SK-N-SH (cell line): Measurements from ENCODE around the gene PARP12. TPM values are rescaled to one million over a fixed set of nuclear protein-coding genes. Genes with fewer than 3 reads are reported as not detected.

Experiments
- CTCF ChIA-PET: fragments of 300-600, 350-600 bp; formaldehyde crosslinking; extraction: SDS; loops from one replicate; lab custom pipeline; 2021; lab: Yijun Ruan, JAX
- POLR2A ChIA-PET: fragments of 350-600 bp; sonication (Branson Sonifier 250); formaldehyde crosslinking; extraction: SDS; loops from one replicate; lab custom pipeline; 2020; ENCODE audit warnings: antibody characterized with exemption, inconsistent platforms; lab: Yijun Ruan, JAX
- DNase-seq: peaks from one replicate; pipeline ENCODE4 v3.0.0; 2012
- H2AFZ ChIP-seq: fragments of 200-600 bp; sonication (generic); 2 replicates; pipeline ENCODE4 v1.8.1; 2016; ENCODE audit warnings: antibody characterized with exemption, mild to moderate bottlenecking, low read depth
- H3F3A ChIP-seq: fragments of 200-600 bp; sonication (generic); replicated peaks from 2 replicates; pipeline ENCODE3; 2016; ENCODE audit warnings: antibody characterized with exemption, mild to moderate bottlenecking; ENCODE audit not compliant: insufficient read depth
- H3K27ac ChIP-seq, 2 experiments: fragments of 200-500 bp in 1 of 2; fragments of 200-600 bp in 1 of 2; sonication (Bioruptor generic) in 1 of 2; sonication (generic), shearing (Covaris generic) in 1 of 2; 2 replicates each; pipeline versions ENCODE4 v1.5.1 to v1.6.1; 2014 to 2016; ENCODE audit warnings: low read depth in 2 of 2, inconsistent platforms in 1 of 2, low read length in 1 of 2, mild to moderate bottlenecking in 1 of 2, mixed read lengths in 1 of 2
- H3K27me3 ChIP-seq: fragments of 200-600 bp; sonication (generic), shearing (Covaris generic); 2 replicates; pipeline ENCODE4 v1.6.1; 2016; ENCODE audit warnings: mixed run types; ENCODE audit not compliant: insufficient read depth
- H3K36me3 ChIP-seq, 2 experiments: fragments of 200-500 bp in 1 of 2; fragments of 200-600 bp in 1 of 2; sonication (Bioruptor generic) in 1 of 2; sonication (generic) in 1 of 2; replicated peaks in 1 of 2; 2 replicates each; pipeline versions ENCODE3 to v1.5.1; 2014 to 2016; ENCODE audit warnings: low read length in 1 of 2, mild to moderate bottlenecking in 1 of 2; ENCODE audit not compliant: insufficient read depth in 2 of 2, control insufficient read depth in 1 of 2
- H3K4me1 ChIP-seq, 2 experiments: fragments of 200-500 bp in 1 of 2; fragments of 200-600 bp in 1 of 2; sonication (Bioruptor generic) in 1 of 2; sonication (generic), shearing (Covaris generic) in 1 of 2; 2 replicates each; pipeline versions ENCODE4 v1.5.1 to v1.6.1; 2014 to 2016; ENCODE audit warnings: low read depth in 1 of 2, low read length in 1 of 2, mixed run types in 1 of 2; ENCODE audit not compliant: insufficient read depth in 2 of 2, control insufficient read depth in 1 of 2
- H3K4me2 ChIP-seq: fragments of 200-600 bp; sonication (generic), shearing (Covaris generic); 2 replicates; pipeline ENCODE4 v1.6.1; 2017; ENCODE audit warnings: mixed run types
- H3K4me3 ChIP-seq, 2 experiments: fragments of 200-500 bp in 1 of 2; fragments of 200-600 bp in 1 of 2; sonication (Bioruptor generic) in 1 of 2; sonication (generic), shearing (Covaris generic) in 1 of 2; 2 replicates each; pipeline versions ENCODE4 v1.5.1 to v1.8.1; 2014 to 2016; ENCODE audit warnings: low read depth in 2 of 2, inconsistent platforms in 1 of 2, low read length in 1 of 2, mild to moderate bottlenecking in 1 of 2, mixed read lengths in 1 of 2, moderate library complexity in 1 of 2
- H3K79me2 ChIP-seq: fragments of 200-600 bp; sonication (generic); 2 replicates; pipeline ENCODE4 v1.8.1; 2017; ENCODE audit warnings: mild to moderate bottlenecking; ENCODE audit not compliant: insufficient read depth
- H3K9ac ChIP-seq: fragments of 200-600 bp; sonication (generic); 2 replicates; pipeline ENCODE4 v1.6.1; 2017; ENCODE audit warnings: mixed run types
- H3K9me2 ChIP-seq: fragments of 200-600 bp; sonication (generic); 2 replicates; pipeline ENCODE4 v1.6.1; 2017; ENCODE audit warnings: mixed run types
- H3K9me3 ChIP-seq: fragments of 200-600 bp; sonication (generic); 2 replicates; pipeline ENCODE4 v1.6.1; 2017; ENCODE audit warnings: mixed run types, mild to moderate bottlenecking, moderate library complexity
- H4K20me1 ChIP-seq: fragments of 200-600 bp; sonication (generic); 2 replicates; pipeline ENCODE4 v1.6.1; 2017; ENCODE audit warnings: mild to moderate bottlenecking, mixed run types; ENCODE audit not compliant: insufficient read depth
- FOSL2 ChIP-seq: IDR thresholded peaks from 2 replicates; pipeline ENCODE4 v1.4.0; 2012; ENCODE audit warnings: low read depth, mild to moderate bottlenecking, moderate library complexity, borderline replicate concordance
- FOXJ3 ChIP-seq: sonication (generic); formaldehyde crosslinking; IDR thresholded peaks from 2 replicates; pipeline ENCODE4 v1.5.1; 2020; ENCODE audit warnings: mild to moderate bottlenecking, missing genetic modification reagents
- FOXM1 ChIP-seq: IDR thresholded peaks from 2 replicates; pipeline ENCODE4 v1.4.0; 2012; ENCODE audit warnings: low read depth, mild to moderate bottlenecking
- GABPA ChIP-seq: IDR thresholded peaks from 2 replicates; pipeline ENCODE4 v1.4.0; 2012; ENCODE audit warnings: low read depth, mild to moderate bottlenecking
- JUND ChIP-seq: IDR thresholded peaks from 2 replicates; pipeline ENCODE4 v1.4.0; 2012
- MXI1 ChIP-seq: IDR thresholded peaks from 2 replicates; pipeline ENCODE4 v1.6.1; 2012; ENCODE audit warnings: mild to moderate bottlenecking, low read depth, low read length, improper control_type of control experiment
- RXRA ChIP-seq: IDR thresholded peaks from 2 replicates; pipeline ENCODE4 v1.4.0; 2012; ENCODE audit warnings: low read depth, mild to moderate bottlenecking, borderline replicate concordance
- TCF12 ChIP-seq: IDR thresholded peaks from 2 replicates; pipeline ENCODE4 v1.4.0; 2012
- WGBS: methylation state at CpG from one replicate; pipeline ENCODE4 v1.1.6; 2017; ENCODE audit warnings: low lambda C conversion rate; 5-methylcytosine and 5-hydroxymethylcytosine counted together
- polyA plus RNA-seq, 3 experiments: library from polyadenylated mRNA; depleted of rRNA; stranded (reverse); fragments of >200 nt; gene quantifications; 2 replicates each; pipeline ENCODE4 v1.2.3, GENCODE V29; 2012
- TF ChIP-seq, protein P1 (sequence below): fragments of 150-350 bp; IDR thresholded peaks from 2 replicates; pipeline ENCODE4 v1.6.1; 2017; ENCODE audit warnings: antibody characterized with exemption, low read length, low read depth, borderline replicate concordance
- TF ChIP-seq, protein P2 (sequence below): IDR thresholded peaks from 2 replicates; pipeline ENCODE4; 2012

The PARP12 gene
- polyA plus RNA-seq, 1 of the 3 experiments (the other 2 are of a cell fraction): 17.7 TPM

DNA sequence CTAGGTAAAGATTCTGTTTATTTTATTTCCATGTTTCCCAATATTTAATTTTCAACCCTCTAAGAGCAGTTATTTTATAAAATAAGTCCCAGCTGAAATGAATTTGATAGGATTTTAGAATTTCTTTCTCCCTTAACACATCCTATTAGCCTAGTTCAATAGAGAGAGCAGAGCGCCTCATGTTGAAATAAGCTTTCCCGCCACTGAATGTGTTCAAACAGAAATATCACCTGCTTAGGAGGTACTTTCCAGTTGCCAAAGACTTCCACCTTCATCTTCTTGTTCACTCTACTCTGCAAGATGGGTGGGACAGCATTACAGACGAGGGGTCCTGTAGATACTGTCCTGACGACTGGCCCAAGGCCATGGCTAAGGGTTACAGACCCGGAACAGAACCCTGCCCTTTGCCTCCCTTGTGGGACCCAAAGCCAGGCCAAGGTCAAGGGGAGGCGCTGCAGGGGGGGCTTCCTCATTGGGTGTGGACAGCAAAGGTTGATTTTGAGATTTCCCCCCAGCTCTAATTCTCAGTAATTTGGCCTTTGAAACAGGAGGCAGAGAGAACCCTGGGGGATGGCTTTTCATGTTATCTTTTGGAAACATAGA, 62.0 kb downstream of the PARP12 start:
- Histone ChIP-seq H3K4me3 (no peak overlapping the region), H3K9me2 (no peaks in the 10 kb centered on the region), H3K4me2 (no peak overlapping the region), H4K20me1 (no peaks in the 10 kb centered on the region), H3K4me1 (peaks cover 0 to 2% of the 10 kb centered on the region in 2 experiments; a peak in 1 of 4 replicates), H3F3A (no peaks in the 10 kb centered on the region), H3K36me3 (no peaks in the 10 kb centered on the region)
- ChIA-PET CTCF (interaction anchor here (0.6 to 9.8 kb wide), 18 partner anchors 8 to 500 kb away, joined by 3 to 229 read pairs (median 8); partner anchors contain the start of gene HIPK2), POLR2A (no interaction called here)
- 92% methylated on average over 6 of the region's 6 CpGs for WGBS
- no peak for TF ChIP-seq RXRA
- no peak for TF ChIP-seq MXI1
- TF ChIP-seq JUND: no peak
- no peak for TF ChIP-seq TCF12
- no peak for TF ChIP-seq FOSL2
- TF ChIP-seq, protein P1, sequence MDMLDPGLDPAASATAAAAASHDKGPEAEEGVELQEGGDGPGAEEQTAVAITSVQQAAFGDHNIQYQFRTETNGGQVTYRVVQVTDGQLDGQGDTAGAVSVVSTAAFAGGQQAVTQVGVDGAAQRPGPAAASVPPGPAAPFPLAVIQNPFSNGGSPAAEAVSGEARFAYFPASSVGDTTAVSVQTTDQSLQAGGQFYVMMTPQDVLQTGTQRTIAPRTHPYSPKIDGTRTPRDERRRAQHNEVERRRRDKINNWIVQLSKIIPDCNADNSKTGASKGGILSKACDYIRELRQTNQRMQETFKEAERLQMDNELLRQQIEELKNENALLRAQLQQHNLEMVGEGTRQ: no peak
- TF ChIP-seq FOXM1: no peak
- TF ChIP-seq, all 33 proteins: peak for 0
- no peak overlapping the region for H3K9ac ChIP-seq
- no peak overlapping the region for H2AFZ ChIP-seq
- H3K27ac ChIP-seq: no peak overlapping the region
- H3K9me3 ChIP-seq: no peaks in the 10 kb centered on the region
- no peaks in the 10 kb centered on the region for H3K79me2 ChIP-seq
- no peaks in the 10 kb centered on the region for H3K27me3 ChIP-seq
- DNase-seq: no peak

DNA sequence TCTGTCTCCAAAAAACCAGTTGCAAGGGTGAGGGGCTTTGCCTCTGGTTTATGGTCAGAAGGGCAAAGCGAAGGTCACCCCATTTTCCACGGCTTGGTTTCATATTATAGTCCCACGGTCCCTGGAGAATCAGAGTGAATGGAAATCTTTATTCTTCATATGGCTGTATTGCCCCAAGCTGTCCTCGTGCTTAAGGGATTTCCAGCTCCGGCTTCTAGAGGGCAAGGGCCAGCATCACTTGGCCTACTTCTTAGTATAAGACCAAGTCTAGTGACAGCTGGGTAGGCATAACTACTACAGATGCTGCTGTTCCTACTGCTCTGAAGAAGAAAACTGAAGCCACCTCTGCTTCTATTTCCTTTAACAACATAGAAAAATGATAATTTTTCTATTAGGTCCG, 63.2 kb downstream of the PARP12 start:
- Histone ChIP-seq H3K4me3 (no peak overlapping the region), H3K4me1 (no peaks in the 10 kb centered on the region; a peak in 1 of 4 replicates), H2AFZ (no peak overlapping the region), H3K27me3 (no peaks in the 10 kb centered on the region), H3K79me2 (no peaks in the 10 kb centered on the region), H3K9ac (no peak overlapping the region), H3K4me2 (no peak overlapping the region), H3K27ac (no peak overlapping the region), H4K20me1 (no peaks in the 10 kb centered on the region), H3K9me3 (no peaks in the 10 kb centered on the region), H3K9me2 (no peaks in the 10 kb centered on the region), H3K36me3 (no peaks in the 10 kb centered on the region), H3F3A (no peaks in the 10 kb centered on the region)
- TF ChIP-seq, protein P2, sequence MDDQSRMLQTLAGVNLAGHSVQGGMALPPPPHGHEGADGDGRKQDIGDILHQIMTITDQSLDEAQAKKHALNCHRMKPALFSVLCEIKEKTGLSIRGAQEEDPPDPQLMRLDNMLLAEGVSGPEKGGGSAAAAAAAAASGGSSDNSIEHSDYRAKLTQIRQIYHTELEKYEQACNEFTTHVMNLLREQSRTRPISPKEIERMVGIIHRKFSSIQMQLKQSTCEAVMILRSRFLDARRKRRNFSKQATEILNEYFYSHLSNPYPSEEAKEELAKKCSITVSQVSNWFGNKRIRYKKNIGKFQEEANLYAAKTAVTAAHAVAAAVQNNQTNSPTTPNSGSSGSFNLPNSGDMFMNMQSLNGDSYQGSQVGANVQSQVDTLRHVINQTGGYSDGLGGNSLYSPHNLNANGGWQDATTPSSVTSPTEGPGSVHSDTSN: no peak
- TF ChIP-seq FOSL2 (no peak), GABPA (no peak), FOXJ3 (CRISPR knock-in tag) (no peak)
- CTCF ChIA-PET: interaction anchor here (0.6 to 9.8 kb wide), 9 partner anchors 10 to 500 kb away, joined by 3 to 229 read pairs (median 6); no protein-coding TSS in a partner anchor
- POLR2A ChIA-PET: no interaction called here
- DNase-seq: no peak
- 98% methylated on average over 6 of the region's 6 CpGs for WGBS
